Testis (tissue), 2 donors: Measurements from ENCODE around the gene SYT8.

Source experiments
- POLR2A ChIP-seq: fragments of 450-650 bp; IDR thresholded peaks from one replicate; pipeline ENCODE4 v1.6.1; 2017; ENCODE audit warnings: antibody characterized with exemption, mild to moderate bottlenecking, moderate library complexity
- TF ChIP-seq, protein P1 (sequence below), 3 experiments: fragments of 450-650 bp in 2 of 3; fragments of 200-600 bp in 1 of 3; sonication (generic) in 1 of 3; IDR thresholded peaks; one replicate each; pipeline ENCODE4 v1.5.1; 2016 to 2019; ENCODE audit warnings: antibody characterized with exemption in 3 of 3, mild to moderate bottlenecking in 2 of 3, moderate library complexity in 1 of 3

DNA sequence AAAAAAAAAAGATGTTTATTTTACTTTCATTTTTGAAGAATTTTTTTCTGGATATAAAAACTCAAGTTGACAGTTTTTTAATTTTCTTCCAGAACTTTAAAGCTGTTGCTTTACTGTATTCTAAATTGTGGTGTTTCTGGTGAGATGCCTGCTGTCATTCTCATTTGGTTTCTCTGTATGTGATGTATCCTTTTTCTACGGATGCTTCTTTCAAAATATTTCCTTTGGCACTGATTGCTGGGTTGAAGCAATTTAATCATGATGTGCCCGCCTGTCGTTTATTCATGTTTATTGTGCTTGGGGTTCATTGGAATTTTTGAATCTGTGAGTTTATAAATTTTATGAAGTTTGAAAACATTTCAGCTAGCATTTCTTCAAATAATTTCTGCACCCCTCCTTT, 41.7 kb upstream of the SYT8 start:
- TF ChIP-seq, protein P1, sequence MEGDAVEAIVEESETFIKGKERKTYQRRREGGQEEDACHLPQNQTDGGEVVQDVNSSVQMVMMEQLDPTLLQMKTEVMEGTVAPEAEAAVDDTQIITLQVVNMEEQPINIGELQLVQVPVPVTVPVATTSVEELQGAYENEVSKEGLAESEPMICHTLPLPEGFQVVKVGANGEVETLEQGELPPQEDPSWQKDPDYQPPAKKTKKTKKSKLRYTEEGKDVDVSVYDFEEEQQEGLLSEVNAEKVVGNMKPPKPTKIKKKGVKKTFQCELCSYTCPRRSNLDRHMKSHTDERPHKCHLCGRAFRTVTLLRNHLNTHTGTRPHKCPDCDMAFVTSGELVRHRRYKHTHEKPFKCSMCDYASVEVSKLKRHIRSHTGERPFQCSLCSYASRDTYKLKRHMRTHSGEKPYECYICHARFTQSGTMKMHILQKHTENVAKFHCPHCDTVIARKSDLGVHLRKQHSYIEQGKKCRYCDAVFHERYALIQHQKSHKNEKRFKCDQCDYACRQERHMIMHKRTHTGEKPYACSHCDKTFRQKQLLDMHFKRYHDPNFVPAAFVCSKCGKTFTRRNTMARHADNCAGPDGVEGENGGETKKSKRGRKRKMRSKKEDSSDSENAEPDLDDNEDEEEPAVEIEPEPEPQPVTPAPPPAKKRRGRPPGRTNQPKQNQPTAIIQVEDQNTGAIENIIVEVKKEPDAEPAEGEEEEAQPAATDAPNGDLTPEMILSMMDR (IDR thresholded peaks at IDR 0.05): no peak
- TF ChIP-seq POLR2A: no peak
